Gastrocnemius medialis (tissue), 4 donors: ENCODE results near the gene CXCR3. TPM values are rescaled to one million over a fixed set of nuclear protein-coding genes. Genes with fewer than 3 reads are reported as not detected.
"Not testable (repeated sequence)": the region's sequence is repeated elsewhere in the genome, so short reads cannot be mapped to it uniquely, and the experiment has no call there.

Source experiments
- ATAC-seq, 2 donors: fragments of 150-250 bp; one replicate each; pipeline ENCODE4 v1.9.1; 2016
- DNase-seq, 2 donors: peaks; one replicate each; pipeline ENCODE4 v3.0.0-alpha.2; 2019
- H3K27ac ChIP-seq, 4 donors: fragments of 200-600 bp; sonication (generic); 1 replicate in 1 of 4; 2 replicates in 3 of 4; pipeline ENCODE4 v1.5.1; 2016 to 2018; ENCODE audit warnings: mild to moderate bottlenecking in 2 of 4, moderate library complexity in 1 of 4
- H3K27me3 ChIP-seq, 3 donors: fragments of 200-600 bp; sonication (generic) in 2 of 3; 1 replicate in 1 of 3; 2 replicates in 2 of 3; pipeline versions ENCODE4 v1.5.1 to v1.6.0; 2016 to 2019; ENCODE audit warnings: mild to moderate bottlenecking in 1 of 3, moderate library complexity in 1 of 3
- H3K36me3 ChIP-seq, 2 donors: fragments of 200-600 bp; sonication (generic) in 1 of 2; one replicate each; pipeline ENCODE4 v1.5.1; 2017 to 2018
- H3K4me1 ChIP-seq, 2 donors: fragments of 200-600 bp; sonication (generic) in 1 of 2; one replicate each; pipeline ENCODE4 v1.5.1; 2016 to 2017; ENCODE audit warnings: mild to moderate bottlenecking in 2 of 2
- H3K4me3 ChIP-seq, 4 donors: fragments of 200-600 bp; sonication (generic) in 3 of 4; 1 replicate in 1 of 4; 2 replicates in 3 of 4; pipeline ENCODE4 v1.5.1; 2016 to 2019; ENCODE audit warnings: mild to moderate bottlenecking in 2 of 4
- H3K9me3 ChIP-seq, 3 donors: fragments of 200-600 bp; sonication (generic) in 2 of 3; 1 replicate in 1 of 3; 2 replicates in 2 of 3; pipeline ENCODE4 v1.5.1; 2016 to 2019
- CTCF ChIP-seq, 5 experiments: fragments of 450-650 bp in 3 of 5; fragments of 200-600 bp in 2 of 5; sonication (generic) in 2 of 5; IDR thresholded peaks in 4 of 5; conservative IDR thresholded peaks in 1 of 5; 1 replicate in 4 of 5; 2 replicates in 1 of 5; pipeline ENCODE4 v1.5.1; 2016 to 2019; ENCODE audit warnings: antibody characterized with exemption in 5 of 5, mild to moderate bottlenecking in 3 of 5, moderate library complexity in 3 of 5
- POLR2A ChIP-seq, 2 donors: fragments of 450-650 bp; IDR thresholded peaks; one replicate each; pipeline ENCODE4 v1.6.1; 2017; ENCODE audit warnings: antibody characterized with exemption in 2 of 2, mild to moderate bottlenecking in 2 of 2, moderate library complexity in 2 of 2
- in situ Hi-C, 4 donors: fragments of 200-750 bp; cut with MboI; loops; one replicate each; pipeline versions ENCODE4 v1.15.0 to v1.8.0; 2017; ENCODE audit warnings: low sequenced_read_pairs in 4 of 4
- intact Hi-C: fragments of 100-400 bp; cut with DNase I; formaldehyde crosslinking; loops from one replicate; pipeline ENCODE4 v1.15.1; 2023; ENCODE audit warnings: low total_unique reads
- total RNA-seq, 4 donors: library from RNA; depleted of rRNA; stranded (reverse); fragments of >200 nt; gene quantifications; one replicate each; pipeline versions ENCODE4 v1.1.0 to v1.2.3, GENCODE V29; 2016

Gene CXCR3
- total RNA-seq, 4 donors from 2014 or later = not detected

DNA sequence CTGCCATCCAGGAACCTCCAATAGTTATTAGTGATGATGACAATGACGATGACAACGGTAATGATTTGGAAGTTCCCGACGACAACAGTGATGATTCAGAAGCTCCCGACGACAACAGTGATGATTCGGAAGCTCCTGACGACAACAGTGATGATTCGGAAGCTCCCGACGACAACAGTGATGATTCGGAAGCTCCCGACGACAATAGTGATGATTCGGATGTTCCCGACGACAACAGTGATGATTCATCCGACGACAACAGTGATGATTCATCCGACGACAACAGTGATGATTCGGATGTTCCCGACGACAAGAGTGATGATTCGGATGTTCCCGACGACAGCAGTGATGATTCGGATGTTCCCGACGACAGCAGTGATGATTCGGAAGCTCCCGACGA, 14.7 kb downstream of the CXCR3 start:
- in situ Hi-C loops (no loop called here), intact Hi-C loops (no loop called here)
- Histone ChIP-seq H3K4me1 (peaks cover 13 to 20% of the 10 kb centered on the region in 2 donors), H3K9me3 (peaks cover 0 to 5% (median 0%) of the 10 kb centered on the region in 3 donors), H3K27me3 (no peaks in the 10 kb centered on the region), H3K36me3 (peaks cover 0 to 29% of the 10 kb centered on the region in 2 donors), H3K4me3 (no peak overlapping the region), H3K27ac (no peak overlapping the region)
- ATAC-seq (no peak), DNase-seq (no peak)
- TF ChIP-seq CTCF (IDR thresholded peaks at IDR 0.05 in 4 of 5, conservative IDR thresholded peaks at IDR 0.05 in 1 of 5) (no peak), POLR2A (IDR thresholded peaks at IDR 0.05) (no peak)

DNA sequence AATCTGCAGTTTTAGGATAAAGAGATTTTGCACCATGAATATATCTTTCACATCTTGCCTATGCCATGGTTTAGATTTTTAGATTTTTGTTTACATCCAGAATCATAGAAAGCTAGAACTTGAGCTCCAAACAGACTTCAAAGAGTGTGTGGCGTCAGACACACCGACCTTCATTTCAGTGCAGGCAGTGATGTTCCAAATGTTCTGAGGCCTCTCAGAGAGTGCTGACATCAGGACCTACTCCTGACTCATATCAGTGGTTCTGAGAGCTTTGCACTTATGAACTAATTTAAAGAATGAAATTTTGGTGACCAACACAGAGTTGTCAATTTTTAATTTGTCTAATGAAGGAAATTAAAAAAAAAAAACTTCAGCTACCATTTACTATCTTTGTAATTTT, 18.3 kb downstream of the CXCR3 start:
- peaks cover 0 to 46% of the 10 kb centered on the region in 2 donors for H3K36me3 ChIP-seq
- ATAC-seq (no peak), DNase-seq (no peak)
- intact Hi-C loops = no loop called here
- H3K4me1 ChIP-seq = no peaks in the 10 kb centered on the region
- H3K27me3 ChIP-seq = no peaks in the 10 kb centered on the region
- TF ChIP-seq POLR2A (IDR thresholded peaks at IDR 0.05) (no peak), CTCF (IDR thresholded peaks at IDR 0.05 in 4 of 5, conservative IDR thresholded peaks at IDR 0.05 in 1 of 5) (no peak)
- H3K4me3 ChIP-seq = no peak overlapping the region
- in situ Hi-C loops = no loop called here
- H3K27ac ChIP-seq = no peak overlapping the region
- H3K9me3 ChIP-seq = peaks cover 0 to 5% (median 0%) of the 10 kb centered on the region in 3 donors

DNA sequence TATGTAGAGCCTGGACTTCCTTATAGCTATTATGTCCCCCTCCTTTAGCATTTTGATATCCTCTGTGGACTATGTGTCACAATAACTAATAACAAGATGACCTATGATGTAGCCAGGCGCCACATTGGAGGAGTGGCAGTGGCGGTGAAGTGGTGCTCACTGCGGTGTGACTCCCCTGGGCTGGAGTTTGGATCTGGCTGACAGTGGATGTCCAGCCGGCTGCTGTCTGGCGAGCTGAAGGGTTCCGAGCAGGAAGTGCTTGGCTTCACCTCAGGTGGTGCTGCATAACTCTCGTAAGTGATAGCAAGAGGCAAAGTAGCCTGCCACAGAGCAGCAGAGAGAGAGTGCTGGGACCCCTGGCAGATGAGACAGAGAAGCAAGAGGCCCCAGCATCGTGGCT, 25.1 kb downstream of the CXCR3 start:
- H3K27ac ChIP-seq, H3K4me1 ChIP-seq, H3K9me3 ChIP-seq, ATAC-seq, in situ Hi-C loops, H3K27me3 ChIP-seq, H3K4me3 ChIP-seq, intact Hi-C loops, DNase-seq: not testable (repeated sequence)
- peaks cover 0 to 27% of the 10 kb centered on the region in 2 donors for H3K36me3 ChIP-seq

DNA sequence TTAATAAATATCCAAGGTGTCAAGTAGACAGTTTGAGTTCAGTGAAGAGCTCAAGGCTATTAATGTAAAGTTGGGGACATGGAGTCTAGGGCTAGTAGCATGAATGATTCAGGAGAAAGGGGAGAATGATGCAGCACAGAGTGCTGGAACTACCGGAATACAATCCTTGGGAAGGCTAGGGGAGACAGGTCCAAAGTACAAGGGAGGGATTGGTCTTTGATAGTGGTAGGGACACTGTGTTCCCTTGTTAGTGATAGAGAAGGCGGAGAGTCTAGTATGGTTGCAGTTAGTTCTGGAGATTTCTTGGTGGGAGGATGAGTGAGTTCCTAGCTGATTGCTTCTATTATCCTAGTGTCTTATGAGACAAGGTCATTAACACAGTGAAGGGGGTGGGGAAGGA, 31.4 kb downstream of the CXCR3 start:
- TF ChIP-seq POLR2A (IDR thresholded peaks at IDR 0.05) = no peak
- no peak for TF ChIP-seq CTCF (IDR thresholded peaks at IDR 0.05 in 4 of 5, conservative IDR thresholded peaks at IDR 0.05 in 1 of 5)
- DNase-seq (no peak), ATAC-seq (peak; percentile 52 to 75)
- Histone ChIP-seq H3K27me3 (no peaks in the 10 kb centered on the region), H3K4me1 (no peaks in the 10 kb centered on the region), H3K36me3 (no peaks in the 10 kb centered on the region), H3K9me3 (no peaks in the 10 kb centered on the region), H3K27ac (peak overlapping the region in 1 of 4 donors; percentile 48), H3K4me3 (no peak overlapping the region)
- in situ Hi-C loops (no loop called here), intact Hi-C loops (no loop called here)

DNA sequence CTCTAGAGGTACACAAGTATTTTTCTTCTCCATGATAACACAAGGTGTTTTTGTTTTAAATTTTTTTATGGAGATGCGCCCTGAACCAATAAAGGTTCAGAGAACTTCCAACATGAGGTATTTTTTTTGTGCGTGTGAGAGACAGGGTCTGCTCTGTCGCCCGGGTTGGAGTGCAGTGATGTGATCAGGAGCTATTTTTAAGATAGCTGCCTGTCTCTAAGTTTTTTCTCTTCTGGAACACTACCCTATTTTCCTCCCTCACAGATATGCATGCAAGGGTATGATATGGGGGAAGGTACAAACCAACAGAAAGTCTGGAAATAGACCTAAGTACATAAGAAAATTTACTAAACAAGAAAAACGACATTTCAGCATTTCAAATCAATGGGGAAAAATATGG, 37.1 kb downstream of the CXCR3 start:
- Histone ChIP-seq H3K9me3 (no peaks in the 10 kb centered on the region), H3K36me3 (peaks cover 0 to 5% of the 10 kb centered on the region in 2 donors), H3K27ac (no peak overlapping the region), H3K27me3 (no peaks in the 10 kb centered on the region), H3K4me1 (no peaks in the 10 kb centered on the region), H3K4me3 (no peak overlapping the region)
- no peak for TF ChIP-seq POLR2A (IDR thresholded peaks at IDR 0.05)
- TF ChIP-seq CTCF (IDR thresholded peaks at IDR 0.05 in 4 of 5, conservative IDR thresholded peaks at IDR 0.05 in 1 of 5) = no peak
- DNase-seq = no peak
- no peak for ATAC-seq
- in situ Hi-C loops = no loop called here
- intact Hi-C loops = no loop called here
